B cell (primary cell): Measurements from ENCODE around the gene WBP2. TPM values are rescaled to one million over a fixed set of nuclear protein-coding genes. Genes with fewer than 3 reads are reported as not detected.
"Not testable (repeated sequence)": the region's sequence is repeated elsewhere in the genome, so short reads cannot be mapped to it uniquely, and the experiment has no call there.

Experiments used
- ATAC-seq: fragments of 200-7000 bp; cut with Tn5 transposase; one replicate; pipeline ENCODE4 v1.10.0; 2021; ENCODE audit warnings: low read depth, mild to moderate bottlenecking, moderate number of reproducible peaks, moderate library complexity
- CTCF ChIA-PET: fragments of 350-600 bp; sonication (Branson Sonifier 250); formaldehyde crosslinking; loops from one replicate; lab custom pipeline; 2021; ENCODE audit warnings: antibody characterized with exemption, inconsistent platforms; lab: Charles Lee
- POLR2A ChIA-PET: fragments of 350-600 bp; sonication (Branson Sonifier 250); formaldehyde crosslinking; loops from one replicate; lab custom pipeline; 2021; ENCODE audit warnings: antibody characterized with exemption; lab: Charles Lee
- DNase-seq: peaks from one replicate; pipeline ENCODE4 v3.0.0; 2013
- H2AFZ ChIP-seq: 2 replicates; pipeline ENCODE4 v1.6.1; 2012; ENCODE audit warnings: mild to moderate bottlenecking, low read depth, low read length; ENCODE audit not compliant: insufficient read depth, poor library complexity, severe bottlenecking
- H3K27ac ChIP-seq, 2 donors: 1 replicate in 1 of 2; 2 replicates in 1 of 2; pipeline ENCODE4 v1.5.1; 2012 to 2013; ENCODE audit warnings: low read length in 2 of 2, mild to moderate bottlenecking in 2 of 2, moderate library complexity in 1 of 2
- H3K27me3 ChIP-seq, 4 experiments: fragments of 200-600 bp in 1 of 4; sonication (generic) in 1 of 4; replicated peaks in 1 of 4; 1 replicate in 2 of 4; 2 replicates in 2 of 4; pipeline versions ENCODE4 v1.6.1 to v1.7.0; 2013 to 2016; ENCODE audit warnings: low read length in 3 of 4, mild to moderate bottlenecking in 2 of 4, mixed read lengths in 1 of 4, moderate library complexity in 1 of 4; ENCODE audit not compliant: insufficient read depth in 4 of 4, control insufficient read depth in 3 of 4; ENCODE audit errors: control extremely low read depth in 1 of 4
- H3K36me3 ChIP-seq, 2 experiments: replicated peaks in 1 of 2; 1 replicate in 1 of 2; 2 replicates in 1 of 2; pipeline versions ENCODE4 v1.6.1 to v1.7.1; 2013; ENCODE audit warnings: low read length in 1 of 2; ENCODE audit not compliant: insufficient read depth in 2 of 2, control insufficient read depth in 1 of 2; ENCODE audit errors: control extremely low read depth in 1 of 2, extremely low read depth in 1 of 2
- H3K4me1 ChIP-seq, 2 donors: fragments of 200-600 bp in 1 of 2; sonication (generic) in 1 of 2; 1 replicate in 1 of 2; 2 replicates in 1 of 2; pipeline versions ENCODE4 v1.5.1 to v1.6.1; 2013 to 2017; ENCODE audit warnings: low read length in 2 of 2; ENCODE audit not compliant: control insufficient read depth in 2 of 2, insufficient read depth in 2 of 2
- H3K4me2 ChIP-seq: replicated peaks from 2 replicates; pipeline ENCODE3; 2012; ENCODE audit warnings: mild to moderate bottlenecking, low read depth, low read length; ENCODE audit not compliant: poor library complexity, severe bottlenecking
- H3K4me3 ChIP-seq, 5 experiments: fragments of 200-600 bp in 1 of 5; sonication (generic) in 1 of 5; 1 replicate in 3 of 5; 2 replicates in 2 of 5; pipeline versions ENCODE4 v1.5.1 to v1.7.0; 2011 to 2016; ENCODE audit warnings: low read length in 4 of 5, mild to moderate bottlenecking in 4 of 5, low read depth in 2 of 5, control low read depth in 1 of 5, moderate library complexity in 1 of 5; ENCODE audit not compliant: insufficient read depth in 1 of 5; ENCODE audit errors: control extremely low read depth in 1 of 5, extremely low read depth in 1 of 5
- H3K79me2 ChIP-seq: fragments of 200-600 bp; sonication (generic); one replicate; pipeline ENCODE4 v1.6.0; 2016; ENCODE audit warnings: low read length; ENCODE audit not compliant: control insufficient read depth, insufficient read depth
- H3K9ac ChIP-seq: fragments of 200-600 bp; sonication (generic); 2 replicates; pipeline ENCODE4 v1.6.1; 2017; ENCODE audit warnings: mild to moderate bottlenecking, low read length, moderate library complexity
- H3K9me3 ChIP-seq, 3 donors: one replicate each; pipeline versions ENCODE4 v1.6.1 to v1.7.1; 2013; ENCODE audit warnings: low read length in 2 of 3; ENCODE audit not compliant: control insufficient read depth in 2 of 3, insufficient read depth in 1 of 3; ENCODE audit errors: control extremely low read depth in 1 of 3
- H4K20me1 ChIP-seq: 2 replicates; pipeline ENCODE4 v1.6.0; 2012; ENCODE audit warnings: mild to moderate bottlenecking, low read length; ENCODE audit not compliant: insufficient read depth, control insufficient read depth, poor library complexity, severe bottlenecking
- H3K27ac Mint-ChIP-seq: one replicate; pipeline ENCODE4 v1.8.0; 2021; ENCODE audit warnings: mixed read lengths
- H3K27me3 Mint-ChIP-seq: one replicate; pipeline ENCODE4 v1.8.0; 2021; ENCODE audit warnings: mixed read lengths
- H3K4me1 Mint-ChIP-seq: one replicate; pipeline ENCODE4 v1.8.0; 2021; ENCODE audit warnings: mixed read lengths
- H3K4me3 Mint-ChIP-seq: one replicate; pipeline ENCODE4 v1.8.0; 2021; ENCODE audit warnings: mixed read lengths
- H3K9me3 Mint-ChIP-seq: one replicate; pipeline ENCODE4 v1.8.0; 2022; ENCODE audit warnings: mixed read lengths; ENCODE audit not compliant: insufficient read depth
- CTCF ChIP-seq: fragments of 200-600 bp; IDR thresholded peaks from one replicate; pipeline ENCODE4 v1.8.0; 2022; ENCODE audit warnings: antibody characterized with exemption, mild to moderate bottlenecking
- EZH2 ChIP-seq: IDR thresholded peaks from 2 replicates; pipeline ENCODE4 v1.6.1; 2012; ENCODE audit warnings: borderline replicate concordance, low read depth, mild to moderate bottlenecking, moderate library complexity, low read length; ENCODE audit not compliant: insufficient read depth, poor library complexity, severe bottlenecking
- WGBS: methylation state at CpG from one replicate; pipeline ENCODE4 v1.1.5; 2013; ENCODE audit warnings: missing lambda C conversion rate; ENCODE audit not compliant: insufficient coverage; 5-methylcytosine and 5-hydroxymethylcytosine counted together
- intact Hi-C: fragments of 100-400 bp; cut with micrococcal nuclease; formaldehyde crosslinking; loops from one replicate; pipeline ENCODE4 v1.10.0; 2022
- polyA plus RNA-seq: library from polyadenylated mRNA; depleted of rRNA; stranded (reverse); fragments of >200 nt; gene quantifications from 2 replicates; pipeline ENCODE4 v1.2.3, GENCODE V29; 2012
- total RNA-seq, 2 donors: library from RNA; stranded (reverse); fragments of 120-200 nt in 1 of 2; gene quantifications; 1 replicate in 1 of 2; 2 replicates in 1 of 2; pipeline versions ENCODE4 v1.2.3 to v1.2.4, GENCODE V29; 2013 to 2022

WBP2 gene
- total and polyA plus RNA-seq, 2 donors (not counting 1 experiment from before 2014, with no cell fraction given): 88.6 to 140 TPM

GRCh38 chr17:75861927-75862317, 6.8 kb upstream of the WBP2 start:
- ChIA-PET POLR2A (interaction anchor here (1.9 kb wide), 1 partner anchor 14 kb away, joined by 6 read pairs; no protein-coding TSS in a partner anchor), CTCF (interaction anchor here (0.7 to 5.4 kb wide), 12 partner anchors 10 to 106 kb away, joined by 3 to 50 read pairs (median 4); partner anchors contain the start of genes TRIM47, TRIM65 and UNC13D)
- H3K27ac ChIP-seq: no peak overlapping the region
- H3K27me3 Mint-ChIP-seq: no peaks in the 10 kb centered on the region
- no peaks in the 10 kb centered on the region for H3K79me2 ChIP-seq
- H3K27ac Mint-ChIP-seq: peak overlapping the region; percentile 82
- no peak for ATAC-seq
- H3K9me3 Mint-ChIP-seq: no peaks in the 10 kb centered on the region
- H3K4me1 ChIP-seq: peaks cover 33 to 47% of the 10 kb centered on the region in 2 donors
- no peaks in the 10 kb centered on the region for H3K36me3 ChIP-seq
- no peak overlapping the region for H3K4me2 ChIP-seq
- intact Hi-C loops: no loop called here
- peaks cover 40% of the 10 kb centered on the region for H3K4me1 Mint-ChIP-seq
- no peak overlapping the region for H2AFZ ChIP-seq
- WGBS: 95% methylated on average over 6 of the region's 9 CpGs
- H3K27me3 ChIP-seq: no peaks in the 10 kb centered on the region
- H4K20me1 ChIP-seq: no peaks in the 10 kb centered on the region
- no peaks in the 10 kb centered on the region for H3K9me3 ChIP-seq
- TF ChIP-seq EZH2 (no peak), CTCF (no peak)
- no peak overlapping the region for H3K4me3 Mint-ChIP-seq
- no peak overlapping the region for H3K4me3 ChIP-seq
- DNase-seq: no peak
- no peak overlapping the region for H3K9ac ChIP-seq

GRCh38 chr17:75859358-75859757, 4.2 kb upstream of the WBP2 start:
- not testable (repeated sequence) for H2AFZ ChIP-seq, H4K20me1 ChIP-seq, ATAC-seq, H3K4me2 ChIP-seq, H3K9ac ChIP-seq, H3K9me3 ChIP-seq, H3K9me3 Mint-ChIP-seq, H3K27me3 Mint-ChIP-seq, H3K27me3 ChIP-seq, H3K4me3 ChIP-seq, DNase-seq, H3K36me3 ChIP-seq
- H3K4me1 Mint-ChIP-seq: peaks cover 38% of the 10 kb centered on the region
- peaks cover 36 to 55% of the 10 kb centered on the region in 2 donors for H3K4me1 ChIP-seq
- 100% methylated on average over 2 of the region's 10 CpGs for WGBS
- intact Hi-C loops: loop anchor here (5.0 to 10.0 kb wide), 2 partner anchors 195 to 243 kb away; partner anchors contain the start of genes EXOC7, RECQL5 and SAP30BP
- peak overlapping the region; percentile 68 to 81 for H3K27ac ChIP-seq
- H3K79me2 ChIP-seq: peaks cover 19% of the 10 kb centered on the region
- peak overlapping the region; percentile 55 for H3K27ac Mint-ChIP-seq
- CTCF ChIA-PET: interaction anchor here (1.0 to 5.4 kb wide), 8 partner anchors 12 to 526 kb away, joined by 3 to 50 read pairs (median 6); partner anchors contain the start of genes MRPL38, SPHK1, TRIM47 and TRIM65
- H3K4me3 Mint-ChIP-seq: peak overlapping the region; percentile 32
- POLR2A ChIA-PET: interaction anchor here (1.6 to 1.7 kb wide), 4 partner anchors 15 to 79 kb away, joined by 4 to 11 read pairs (median 8); partner anchors contain the start of genes TRIM65 and UNC13D
